Measurements from ENCODE around the gene ALDH3B1. TPM values are rescaled to one million over a fixed set of nuclear protein-coding genes. Genes with fewer than 3 reads are reported as not detected.

The ALDH3B1 gene
- total and polyA plus RNA-seq, 2 of the 4 experiments (the other 2 are of a cell fraction): 11.8 to 22.8 TPM

- DNase-seq: no peak
- Histone ChIP-seq H3K4me2 (ENCODE audit: low read depth, low read length) (no peak overlapping the region), H3K14ac (replicated peaks; ENCODE audit: low read depth, low read length) (no peak overlapping the region), H3K79me1 (ENCODE audit: low read depth in 1 of 2, low read length in 2 of 2) (peaks cover 6 to 20% of the 10 kb centered on the region in 2 experiments; a peak in 3 of 4 replicates), H3K36me3 (ENCODE audit: control insufficient read depth, insufficient read depth, low read length) (no peaks in the 10 kb centered on the region), H3K18ac (ENCODE audit: low read depth, low read length) (no peak overlapping the region), H2BK20ac (ENCODE audit: low read depth, low read length) (no peak overlapping the region), H3K4me1 (ENCODE audit: control insufficient read depth, insufficient read depth, low read length) (peaks cover 18% of the 10 kb centered on the region), H3K4ac (ENCODE audit: low read depth, low read length) (no peak overlapping the region), H4K5ac (ENCODE audit: low read depth, low read length) (no peak overlapping the region), H2AK5ac (ENCODE audit: low read depth, low read length) (no peak overlapping the region), H2BK15ac (ENCODE audit: low read depth, low read length) (no peak overlapping the region), H4K91ac (ENCODE audit: insufficient read depth, low read depth, low read length) (no peak overlapping the region), H2AFZ (replicated peaks; ENCODE audit: low read length, poor library complexity) (no peak overlapping the region), H3K4me3 (ENCODE audit: insufficient read depth, low read depth, low read length) (no peak overlapping the region), H3K27ac (ENCODE audit: insufficient read depth, low read length) (no peak overlapping the region), H3K9me3 (ENCODE audit: control insufficient read depth, insufficient read depth, low read length) (no peaks in the 10 kb centered on the region), H2BK120ac (ENCODE audit: low read depth, low read length) (no peak overlapping the region), H4K8ac (ENCODE audit: low read depth in 2 of 2, low read length in 2 of 2) (no peak overlapping the region), H2AK9ac (replicated peaks; ENCODE audit: low read depth, low read length, poor library complexity) (no peak overlapping the region), H3K23ac (ENCODE audit: low read depth, low read length) (no peak overlapping the region), H2BK5ac (ENCODE audit: low read depth, low read length, poor library complexity, severe bottlenecking) (no peak overlapping the region), H4K20me1 (ENCODE audit: insufficient read depth, low read length) (no peaks in the 10 kb centered on the region), H3K9me1 (ENCODE audit: insufficient read depth, low read length) (peaks cover 15% of the 10 kb centered on the region; the same call in 1 of the 2 replicates), H3K27me3 (ENCODE audit: control insufficient read depth, insufficient read depth, low read length) (no peaks in the 10 kb centered on the region), H3K56ac (ENCODE audit: extremely low read depth, insufficient read depth, low read length) (no peak overlapping the region), H3K9ac (ENCODE audit: low read depth, low read length) (no peak overlapping the region)
- BruUV-seq (replicated peaks): no TSS peak
- CTCF ChIA-PET: no interaction called here
- TF ChIP-seq FOS (IDR thresholded peaks at IDR 0.05; ENCODE audit: low read depth, low read length) (no peak), POLR2A (IDR thresholded peaks at IDR 0.05; ENCODE audit: low read depth, low read length) (no peak), CEBPB (IDR thresholded peaks at IDR 0.05; ENCODE audit: low read depth, low read length) (no peak), MAZ (IDR thresholded peaks at IDR 0.05; ENCODE audit: borderline replicate concordance, low read depth, low read length) (no peak), CHD1 (IDR thresholded peaks at IDR 0.05; ENCODE audit: low read depth, low read length) (no peak), RAD21 (IDR thresholded peaks at IDR 0.05; ENCODE audit: low read length) (no peak), CTCF (conservative IDR thresholded peaks at IDR 0.05; ENCODE audit: low read depth, low read length) (no peak), SMC3 (IDR thresholded peaks at IDR 0.05; ENCODE audit: low read depth, low read length) (no peak), NFE2L2 (IDR thresholded peaks at IDR 0.05; ENCODE audit: low read depth, low read length) (no peak), MXI1 (IDR thresholded peaks at IDR 0.05; ENCODE audit: borderline replicate concordance, low read depth, low read length) (no peak), BHLHE40 (IDR thresholded peaks at IDR 0.05; ENCODE audit: low read depth, low read length) (no peak), ELK1 (IDR thresholded peaks at IDR 0.05; ENCODE audit: borderline replicate concordance, low read depth, low read length) (no peak), MAFK (IDR thresholded peaks at IDR 0.05; ENCODE audit: low read depth, low read length) (no peak), RCOR1 (IDR thresholded peaks at IDR 0.05; ENCODE audit: insufficient replicate concordance, low read length) (no peak)
- TF ChIP-seq, protein P1, sequence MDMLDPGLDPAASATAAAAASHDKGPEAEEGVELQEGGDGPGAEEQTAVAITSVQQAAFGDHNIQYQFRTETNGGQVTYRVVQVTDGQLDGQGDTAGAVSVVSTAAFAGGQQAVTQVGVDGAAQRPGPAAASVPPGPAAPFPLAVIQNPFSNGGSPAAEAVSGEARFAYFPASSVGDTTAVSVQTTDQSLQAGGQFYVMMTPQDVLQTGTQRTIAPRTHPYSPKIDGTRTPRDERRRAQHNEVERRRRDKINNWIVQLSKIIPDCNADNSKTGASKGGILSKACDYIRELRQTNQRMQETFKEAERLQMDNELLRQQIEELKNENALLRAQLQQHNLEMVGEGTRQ (IDR thresholded peaks at IDR 0.05; ENCODE audit: low read depth, low read length): no peak
- intact Hi-C loops (cut with micrococcal nuclease): no loop called here
- dilution Hi-C loops (cut with HindIII; ENCODE audit: low sequenced_read_pairs, unreplicated experiment): no loop called here
- 100% methylated on average over 3 of the region's 7 CpGs; no CpG with 5 or more reads in 1 of the 2 experiments for WGBS, 2 experiments (ENCODE audit: extremely low coverage in 2 of 2, insufficient read length in 1 of 2)
- in situ Hi-C loops (cut with MboI; ENCODE audit: low sequenced_read_pairs): no loop called here
- POLR2A ChIA-PET (ENCODE audit: unreplicated experiment): no interaction called here
- ATAC-seq (ENCODE audit: low read depth): no peak
Measured at GRCh38 chr11:68006606-68007166, 3.4 kb upstream of the ALDH3B1 start.

Data from IMR-90 (cell line).